ENCODE measurements around the gene CD8B2.

DNA sequence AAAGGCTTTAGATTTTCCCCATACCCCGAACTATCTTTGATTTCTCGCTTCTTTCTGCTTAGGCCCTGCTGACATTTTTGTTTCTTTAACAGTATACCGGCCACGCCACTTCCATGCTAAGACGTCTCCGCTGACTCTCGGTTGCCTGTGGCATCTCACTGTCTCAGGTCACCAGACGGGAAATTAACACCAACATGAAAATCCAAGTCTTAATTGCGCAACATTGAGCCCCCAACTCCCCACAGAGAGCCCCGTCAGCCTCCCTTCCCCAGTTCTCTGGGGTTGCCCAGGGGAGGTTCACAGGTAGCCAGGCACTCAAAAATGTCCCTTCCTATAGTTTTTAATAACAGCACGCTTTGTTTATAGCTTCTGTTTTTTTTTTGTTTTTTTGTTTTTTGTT, 30.2 kb downstream of the CD8B2 start:
- TF ChIP-seq, protein P1, sequence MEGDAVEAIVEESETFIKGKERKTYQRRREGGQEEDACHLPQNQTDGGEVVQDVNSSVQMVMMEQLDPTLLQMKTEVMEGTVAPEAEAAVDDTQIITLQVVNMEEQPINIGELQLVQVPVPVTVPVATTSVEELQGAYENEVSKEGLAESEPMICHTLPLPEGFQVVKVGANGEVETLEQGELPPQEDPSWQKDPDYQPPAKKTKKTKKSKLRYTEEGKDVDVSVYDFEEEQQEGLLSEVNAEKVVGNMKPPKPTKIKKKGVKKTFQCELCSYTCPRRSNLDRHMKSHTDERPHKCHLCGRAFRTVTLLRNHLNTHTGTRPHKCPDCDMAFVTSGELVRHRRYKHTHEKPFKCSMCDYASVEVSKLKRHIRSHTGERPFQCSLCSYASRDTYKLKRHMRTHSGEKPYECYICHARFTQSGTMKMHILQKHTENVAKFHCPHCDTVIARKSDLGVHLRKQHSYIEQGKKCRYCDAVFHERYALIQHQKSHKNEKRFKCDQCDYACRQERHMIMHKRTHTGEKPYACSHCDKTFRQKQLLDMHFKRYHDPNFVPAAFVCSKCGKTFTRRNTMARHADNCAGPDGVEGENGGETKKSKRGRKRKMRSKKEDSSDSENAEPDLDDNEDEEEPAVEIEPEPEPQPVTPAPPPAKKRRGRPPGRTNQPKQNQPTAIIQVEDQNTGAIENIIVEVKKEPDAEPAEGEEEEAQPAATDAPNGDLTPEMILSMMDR (conservative IDR thresholded peaks at IDR 0.05; ENCODE audit: low read length), result no peak
- no peak for TF ChIP-seq EZH2phosphoT487 (IDR thresholded peaks at IDR 0.05; ENCODE audit: borderline replicate concordance, low read depth, low read length)
